BLaER1 treated with 17β-estradiol and CSF1 and Interleukin-3, amounts not matched to agents 10 nM and 100 nM (cell line): ENCODE data around the gene LKAAEAR1.

Source experiments
- H3K27ac ChIP-seq, 11 experiments: shearing (Covaris generic); formaldehyde crosslinking; 2 replicates each; pipeline ENCODE4 v1.8.1; 2022
- H3K27me3 ChIP-seq, 11 experiments: shearing (Covaris generic); formaldehyde crosslinking; 2 replicates each; pipeline ENCODE4 v1.8.1; 2022
- H3K36me3 ChIP-seq, 11 experiments: shearing (Covaris generic); formaldehyde crosslinking; 2 replicates each; pipeline ENCODE4 v1.8.1; 2022
- H3K4me1 ChIP-seq, 10 experiments: shearing (Covaris generic); formaldehyde crosslinking; 2 replicates each; pipeline ENCODE4 v1.8.1; 2022
- H3K4me2 ChIP-seq, 11 experiments: shearing (Covaris generic); formaldehyde crosslinking; 2 replicates each; pipeline ENCODE4 v1.8.1; 2022
- H3K4me3 ChIP-seq, 10 experiments: shearing (Covaris generic); formaldehyde crosslinking; 2 replicates each; pipeline ENCODE4 v1.8.1; 2022
- H3K9ac ChIP-seq, 11 experiments: shearing (Covaris generic); formaldehyde crosslinking; 2 replicates each; pipeline ENCODE4 v1.8.1; 2022
- H3K9me3 ChIP-seq, 11 experiments: shearing (Covaris generic); formaldehyde crosslinking; replicated peaks in 1 of 11; 2 replicates each; pipeline ENCODE4 v1.8.1; 2022
- H4K20me1 ChIP-seq, 11 experiments: shearing (Covaris generic); formaldehyde crosslinking; 2 replicates each; pipeline ENCODE4 v1.8.1; 2022
- Cebpa-rat ChIP-seq, 11 experiments: shearing (Covaris generic); IDR thresholded peaks; 2 replicates each; pipeline ENCODE4 v1.8.1; 2022

Gene LKAAEAR1

GRCh38 chr20:64071341-64072332, 12.6 kb downstream of the LKAAEAR1 start:
- H3K4me1 ChIP-seq, result peaks cover 81 to 100% (median 99%) of the 10 kb centered on the region in 10 experiments
- peaks cover 14 to 50% (median 43%) of the 10 kb centered on the region in 11 experiments for H3K36me3 ChIP-seq
- no peaks in the 10 kb centered on the region for H3K27me3 ChIP-seq
- peak overlapping the region in 4 of 11 experiments; percentile 11 to 55 (median 54); a peak in 4 of 22 replicates for H3K27ac ChIP-seq
- H4K20me1 ChIP-seq, result peaks cover 36 to 90% (median 71%) of the 10 kb centered on the region in 11 experiments; a peak in 21 of 22 replicates
- peak overlapping the region in 10 of 11 experiments; percentile 17 to 69 (median 52); a peak in 14 of 22 replicates for H3K9ac ChIP-seq
- peak overlapping the region; percentile 93 to 100 (median 99) for H3K4me2 ChIP-seq
- peak overlapping the region in 2 of 10 experiments; percentile 1 to 51; a peak in 1 of 20 replicates for H3K4me3 ChIP-seq
- H3K9me3 ChIP-seq, result no peaks in the 10 kb centered on the region
- TF ChIP-seq Cebpa-rat (IDR thresholded peaks at IDR 0.05), result no peak

- no peak for TF ChIP-seq Cebpa-rat (IDR thresholded peaks at IDR 0.05)
- Histone ChIP-seq H3K27me3 (no peaks in the 10 kb centered on the region), H3K4me3 (no peak overlapping the region), H3K4me1 (peaks cover 82 to 100% (median 99%) of the 10 kb centered on the region in 10 experiments), H3K4me2 (peak overlapping the region in 8 of 11 experiments; percentile 93 to 100 (median 100); a peak in 16 of 22 replicates), H3K9me3 (no peaks in the 10 kb centered on the region), H4K20me1 (peaks cover 31 to 84% (median 59%) of the 10 kb centered on the region in 11 experiments; a peak in 21 of 22 replicates), H3K27ac (no peak overlapping the region), H3K36me3 (peaks cover 14 to 38% (median 32%) of the 10 kb centered on the region in 11 experiments), H3K9ac (no peak overlapping the region)
These were observed 13.8 kb downstream of the LKAAEAR1 start for GRCh38 chr20:64070244-64070993.

GRCh38 chr20:64069614-64070243, 14.5 kb downstream of the LKAAEAR1 start:
- Histone ChIP-seq H3K27me3 (no peaks in the 10 kb centered on the region), H3K4me2 (peak overlapping the region in 10 of 11 experiments; percentile 24 to 100 (median 99); a peak in 16 of 22 replicates), H3K36me3 (peaks cover 14 to 32% (median 27%) of the 10 kb centered on the region in 11 experiments), H3K9me3 (no peaks in the 10 kb centered on the region), H3K4me3 (no peak overlapping the region), H3K27ac (no peak overlapping the region), H3K4me1 (peaks cover 80 to 100% (median 99%) of the 10 kb centered on the region in 10 experiments), H3K9ac (peak overlapping the region in 3 of 11 experiments; percentile 31 to 43 (median 41); a peak in 2 of 22 replicates), H4K20me1 (peaks cover 31 to 77% (median 52%) of the 10 kb centered on the region in 11 experiments; a peak in 21 of 22 replicates)
- no peak for TF ChIP-seq Cebpa-rat (IDR thresholded peaks at IDR 0.05)

- H3K9me3 ChIP-seq, result no peaks in the 10 kb centered on the region
- H3K27me3 ChIP-seq, result no peaks in the 10 kb centered on the region
- peaks cover 80 to 100% (median 99%) of the 10 kb centered on the region in 10 experiments for H3K4me1 ChIP-seq
- no peak for TF ChIP-seq Cebpa-rat (IDR thresholded peaks at IDR 0.05)
- H3K4me3 ChIP-seq, result no peak overlapping the region
- no peak overlapping the region for H3K27ac ChIP-seq
- peak overlapping the region in 4 of 11 experiments; percentile 16 to 43 (median 36); a peak in 4 of 22 replicates for H3K9ac ChIP-seq
- peaks cover 30 to 76% (median 49%) of the 10 kb centered on the region in 11 experiments; a peak in 21 of 22 replicates for H4K20me1 ChIP-seq
- peak overlapping the region in 10 of 11 experiments; percentile 35 to 100 (median 99); a peak in 17 of 22 replicates for H3K4me2 ChIP-seq
- H3K36me3 ChIP-seq, result peaks cover 11 to 27% (median 22%) of the 10 kb centered on the region in 11 experiments
These were observed 15.0 kb downstream of the LKAAEAR1 start for GRCh38 chr20:64069209-64069613.

GRCh38 chr20:64068386-64069208, 15.6 kb downstream of the LKAAEAR1 start:
- H3K36me3 ChIP-seq, result peaks cover 4 to 21% (median 16%) of the 10 kb centered on the region in 11 experiments
- no peak overlapping the region for H3K27ac ChIP-seq
- H3K9me3 ChIP-seq, result no peaks in the 10 kb centered on the region
- peaks cover 80 to 100% (median 99%) of the 10 kb centered on the region in 10 experiments for H3K4me1 ChIP-seq
- peaks cover 28 to 76% (median 46%) of the 10 kb centered on the region in 11 experiments; a peak in 20 of 22 replicates for H4K20me1 ChIP-seq
- no peak overlapping the region for H3K4me3 ChIP-seq
- TF ChIP-seq Cebpa-rat (IDR thresholded peaks at IDR 0.05), result no peak
- H3K9ac ChIP-seq, result peak overlapping the region in 4 of 11 experiments; percentile 14 to 54 (median 23); a peak in 6 of 22 replicates
- peak overlapping the region; percentile 35 to 100 (median 99); a peak in 21 of 22 replicates for H3K4me2 ChIP-seq
- H3K27me3 ChIP-seq, result no peaks in the 10 kb centered on the region

GRCh38 chr20:64067733-64068307, 16.4 kb downstream of the LKAAEAR1 start:
- H3K9ac ChIP-seq, result peak overlapping the region in 2 of 11 experiments; percentile 38 to 54; a peak in 3 of 22 replicates
- no peaks in the 10 kb centered on the region for H3K27me3 ChIP-seq
- peaks cover 21 to 68% (median 38%) of the 10 kb centered on the region in 11 experiments; a peak in 20 of 22 replicates for H4K20me1 ChIP-seq
- peaks cover 0 to 13% (median 8%) of the 10 kb centered on the region in 11 experiments; a peak in 18 of 22 replicates for H3K36me3 ChIP-seq
- no peak overlapping the region for H3K4me3 ChIP-seq
- no peaks in the 10 kb centered on the region for H3K9me3 ChIP-seq
- no peak for TF ChIP-seq Cebpa-rat (IDR thresholded peaks at IDR 0.05)
- peaks cover 73 to 96% (median 94%) of the 10 kb centered on the region in 10 experiments for H3K4me1 ChIP-seq
- H3K4me2 ChIP-seq, result peak overlapping the region; percentile 68 to 100 (median 99); a peak in 21 of 22 replicates
- no peak overlapping the region for H3K27ac ChIP-seq
